Activated naive CD4-positive, alpha-beta T cell treated with anti-CD3 and anti-CD28 coated beads, Interleukin-2, amount 50 U/mL, for 24 hours (primary cell): ENCODE measurements around the gene ATOH8.

Source experiments
- H3K27ac Mint-ChIP-seq: one replicate; pipeline ENCODE4 v1.8.0; 2021; ENCODE audit warnings: mild to moderate bottlenecking, mixed read lengths
- H3K27me3 Mint-ChIP-seq: one replicate; pipeline ENCODE4 v1.8.0; 2021; ENCODE audit warnings: mixed read lengths
- H3K36me3 Mint-ChIP-seq: one replicate; pipeline ENCODE4 v1.8.0; 2021; ENCODE audit warnings: mixed read lengths
- H3K4me1 Mint-ChIP-seq: one replicate; pipeline ENCODE4 v1.8.0; 2021; ENCODE audit warnings: mixed read lengths
- H3K4me3 Mint-ChIP-seq: one replicate; pipeline ENCODE4 v1.8.0; 2021; ENCODE audit warnings: mild to moderate bottlenecking, mixed read lengths
- H3K9me3 Mint-ChIP-seq: one replicate; pipeline ENCODE4 v1.8.0; 2021; ENCODE audit warnings: mixed read lengths

ATOH8 gene

GRCh38 chr2:85753525-85754312 lies at the start of gene ATOH8:
Gene ATOH8 (plus strand): TSS chr2:85753991. CDS start chr2:85754190, 199 bp downstream.
- Mint-ChIP-seq H3K27me3 (peaks cover 35% of the 10 kb centered on the region), H3K36me3 (no peaks in the 10 kb centered on the region), H3K4me1 (peaks cover 13% of the 10 kb centered on the region), H3K9me3 (no peaks in the 10 kb centered on the region), H3K4me3 (peak within 1 kb of the TSS; percentile 87), H3K27ac (no peak within 1 kb of the TSS)

- Mint-ChIP-seq H3K4me1 (peaks cover 30% of the 10 kb centered on the region), H3K9me3 (no peaks in the 10 kb centered on the region), H3K27me3 (peaks cover 3% of the 10 kb centered on the region), H3K27ac (peak overlapping the region; percentile 26), H3K4me3 (no peak overlapping the region), H3K36me3 (no peaks in the 10 kb centered on the region)
Measured at GRCh38 chr2:85704038-85704437, 49.8 kb upstream of the ATOH8 start.

- peak overlapping the region; percentile 52 for H3K27ac Mint-ChIP-seq
- peaks cover 30% of the 10 kb centered on the region for H3K4me1 Mint-ChIP-seq
- H3K4me3 Mint-ChIP-seq: no peak overlapping the region
- H3K9me3 Mint-ChIP-seq: no peaks in the 10 kb centered on the region
- H3K27me3 Mint-ChIP-seq: peaks cover 3% of the 10 kb centered on the region
- no peaks in the 10 kb centered on the region for H3K36me3 Mint-ChIP-seq
Measured at GRCh38 chr2:85704800-85705679, 48.8 kb upstream of the ATOH8 start.

- Mint-ChIP-seq H3K4me1 (peaks cover 30% of the 10 kb centered on the region), H3K27ac (no peak overlapping the region), H3K9me3 (no peaks in the 10 kb centered on the region), H3K4me3 (no peak overlapping the region), H3K36me3 (no peaks in the 10 kb centered on the region), H3K27me3 (peaks cover 3% of the 10 kb centered on the region)
Measured at GRCh38 chr2:85705680-85706039, 48.1 kb upstream of the ATOH8 start.

- Mint-ChIP-seq H3K36me3 (no peaks in the 10 kb centered on the region), H3K27ac (no peak overlapping the region), H3K4me3 (no peak overlapping the region), H3K27me3 (peaks cover 3% of the 10 kb centered on the region), H3K4me1 (peaks cover 30% of the 10 kb centered on the region), H3K9me3 (no peaks in the 10 kb centered on the region)
Measured at GRCh38 chr2:85706063-85706462, 47.7 kb upstream of the ATOH8 start.

GRCh38 chr2:85706599-85707296 lies 47.0 kb upstream of the ATOH8 start:
- Mint-ChIP-seq H3K27ac (no peak overlapping the region), H3K36me3 (no peaks in the 10 kb centered on the region), H3K4me3 (no peak overlapping the region), H3K4me1 (peaks cover 27% of the 10 kb centered on the region), H3K27me3 (peaks cover 3% of the 10 kb centered on the region), H3K9me3 (no peaks in the 10 kb centered on the region)

- no peaks in the 10 kb centered on the region for H3K36me3 Mint-ChIP-seq
- peaks cover 3% of the 10 kb centered on the region for H3K27me3 Mint-ChIP-seq
- H3K4me1 Mint-ChIP-seq: peaks cover 21% of the 10 kb centered on the region
- H3K27ac Mint-ChIP-seq: no peak overlapping the region
- H3K4me3 Mint-ChIP-seq: no peak overlapping the region
- H3K9me3 Mint-ChIP-seq: no peaks in the 10 kb centered on the region
Measured at GRCh38 chr2:85707304-85707703, 46.5 kb upstream of the ATOH8 start.

GRCh38 chr2:85708641-85709040 lies 45.1 kb upstream of the ATOH8 start:
- Mint-ChIP-seq H3K4me1 (peaks cover 11% of the 10 kb centered on the region), H3K4me3 (no peak overlapping the region), H3K27me3 (peaks cover 3% of the 10 kb centered on the region), H3K27ac (no peak overlapping the region), H3K36me3 (no peaks in the 10 kb centered on the region), H3K9me3 (no peaks in the 10 kb centered on the region)

- Mint-ChIP-seq H3K27me3 (peaks cover 3% of the 10 kb centered on the region), H3K27ac (no peak overlapping the region), H3K36me3 (no peaks in the 10 kb centered on the region), H3K9me3 (no peaks in the 10 kb centered on the region), H3K4me1 (peaks cover 12% of the 10 kb centered on the region), H3K4me3 (no peak overlapping the region)
Measured at GRCh38 chr2:85709401-85709811, 44.4 kb upstream of the ATOH8 start.

GRCh38 chr2:85710687-85711577 lies 42.9 kb upstream of the ATOH8 start:
- Mint-ChIP-seq H3K36me3 (no peaks in the 10 kb centered on the region), H3K4me1 (peaks cover 9% of the 10 kb centered on the region), H3K9me3 (no peaks in the 10 kb centered on the region), H3K4me3 (no peak overlapping the region), H3K27me3 (peaks cover 3% of the 10 kb centered on the region), H3K27ac (no peak overlapping the region)

GRCh38 chr2:85711578-85712060 lies 42.2 kb upstream of the ATOH8 start:
- H3K27me3 Mint-ChIP-seq: peaks cover 3% of the 10 kb centered on the region
- no peaks in the 10 kb centered on the region for H3K9me3 Mint-ChIP-seq
- H3K36me3 Mint-ChIP-seq: no peaks in the 10 kb centered on the region
- H3K4me1 Mint-ChIP-seq: peaks cover 9% of the 10 kb centered on the region
- H3K4me3 Mint-ChIP-seq: no peak overlapping the region
- no peak overlapping the region for H3K27ac Mint-ChIP-seq

GRCh38 chr2:85712336-85712735 lies 41.5 kb upstream of the ATOH8 start:
- peaks cover 5% of the 10 kb centered on the region for H3K4me1 Mint-ChIP-seq
- peaks cover 2% of the 10 kb centered on the region for H3K27me3 Mint-ChIP-seq
- no peak overlapping the region for H3K4me3 Mint-ChIP-seq
- H3K9me3 Mint-ChIP-seq: no peaks in the 10 kb centered on the region
- no peak overlapping the region for H3K27ac Mint-ChIP-seq
- no peaks in the 10 kb centered on the region for H3K36me3 Mint-ChIP-seq

- no peaks in the 10 kb centered on the region for H3K36me3 Mint-ChIP-seq
Measured at GRCh38 chr2:85712849-85713612, 40.8 kb upstream of the ATOH8 start.

GRCh38 chr2:85713836-85714235 lies 40.0 kb upstream of the ATOH8 start:
- Mint-ChIP-seq H3K4me1 (peaks cover 5% of the 10 kb centered on the region), H3K27ac (no peak overlapping the region), H3K4me3 (no peak overlapping the region), H3K9me3 (no peaks in the 10 kb centered on the region), H3K27me3 (no peaks in the 10 kb centered on the region), H3K36me3 (no peaks in the 10 kb centered on the region)

More at GRCh38 chr2:85712849-85713612, 40.8 kb upstream of the ATOH8 start:
- H3K9me3 Mint-ChIP-seq: no peaks in the 10 kb centered on the region
- H3K4me1 Mint-ChIP-seq: peaks cover 5% of the 10 kb centered on the region
- no peak overlapping the region for H3K27ac Mint-ChIP-seq
- H3K27me3 Mint-ChIP-seq: no peaks in the 10 kb centered on the region
- H3K4me3 Mint-ChIP-seq: no peak overlapping the region
